ENCODE data around the gene TRIM62. TPM values are rescaled to one million over a fixed set of nuclear protein-coding genes. Genes with fewer than 3 reads are reported as not detected.

The TRIM62 gene
- total RNA-seq, 1 donor from 2014 or later, result 2.3 TPM

DNA sequence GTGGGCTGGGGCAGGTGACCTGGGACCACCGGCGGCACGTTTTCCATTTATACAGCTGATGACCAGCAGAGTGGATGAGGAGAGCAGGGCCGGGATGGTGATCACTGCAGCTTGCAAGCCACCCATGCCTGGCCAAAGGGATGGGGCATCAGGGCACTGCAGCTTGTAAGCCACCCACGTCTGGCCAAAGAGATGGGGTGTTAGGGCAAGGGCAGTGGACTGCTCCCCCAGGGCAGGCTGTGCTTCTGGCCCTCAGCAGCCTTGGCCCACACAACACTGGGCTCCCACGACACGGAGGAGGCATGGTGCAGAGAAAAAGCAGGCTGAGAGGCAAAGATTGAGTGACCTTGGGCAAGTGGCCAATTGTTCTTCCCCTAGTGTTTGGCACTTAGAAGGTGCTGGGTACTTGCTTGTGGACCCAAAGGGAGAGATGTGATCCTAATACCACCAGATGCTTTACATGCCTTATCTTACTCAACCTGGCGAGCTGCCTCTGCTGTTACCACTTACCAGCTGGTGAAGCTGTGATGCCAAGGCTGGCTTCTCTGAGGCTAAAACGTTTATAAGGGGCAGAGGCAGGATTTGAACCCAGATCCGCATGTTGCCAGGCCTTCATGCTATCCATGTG is 48.3 kb downstream of the TRIM62 start:
- no peak overlapping the region for H3K4me3 ChIP-seq
- H3K4me1 ChIP-seq, result peaks cover under 1% of the 10 kb centered on the region
- no peaks in the 10 kb centered on the region for H3K27me3 ChIP-seq (ENCODE audit: low read depth)
- H3K9me3 ChIP-seq (replicated peaks), result no peaks in the 10 kb centered on the region
- TF ChIP-seq, protein P1, sequence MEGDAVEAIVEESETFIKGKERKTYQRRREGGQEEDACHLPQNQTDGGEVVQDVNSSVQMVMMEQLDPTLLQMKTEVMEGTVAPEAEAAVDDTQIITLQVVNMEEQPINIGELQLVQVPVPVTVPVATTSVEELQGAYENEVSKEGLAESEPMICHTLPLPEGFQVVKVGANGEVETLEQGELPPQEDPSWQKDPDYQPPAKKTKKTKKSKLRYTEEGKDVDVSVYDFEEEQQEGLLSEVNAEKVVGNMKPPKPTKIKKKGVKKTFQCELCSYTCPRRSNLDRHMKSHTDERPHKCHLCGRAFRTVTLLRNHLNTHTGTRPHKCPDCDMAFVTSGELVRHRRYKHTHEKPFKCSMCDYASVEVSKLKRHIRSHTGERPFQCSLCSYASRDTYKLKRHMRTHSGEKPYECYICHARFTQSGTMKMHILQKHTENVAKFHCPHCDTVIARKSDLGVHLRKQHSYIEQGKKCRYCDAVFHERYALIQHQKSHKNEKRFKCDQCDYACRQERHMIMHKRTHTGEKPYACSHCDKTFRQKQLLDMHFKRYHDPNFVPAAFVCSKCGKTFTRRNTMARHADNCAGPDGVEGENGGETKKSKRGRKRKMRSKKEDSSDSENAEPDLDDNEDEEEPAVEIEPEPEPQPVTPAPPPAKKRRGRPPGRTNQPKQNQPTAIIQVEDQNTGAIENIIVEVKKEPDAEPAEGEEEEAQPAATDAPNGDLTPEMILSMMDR (IDR thresholded peaks at IDR 0.05; ENCODE audit: borderline replicate concordance), result no peak
- no peak overlapping the region for H3K27ac ChIP-seq (replicated peaks)
- DNase-seq, result no peak
- intact Hi-C loops (cut with micrococcal nuclease), result no loop called here
- H3K36me3 ChIP-seq, result no peaks in the 10 kb centered on the region

DNA sequence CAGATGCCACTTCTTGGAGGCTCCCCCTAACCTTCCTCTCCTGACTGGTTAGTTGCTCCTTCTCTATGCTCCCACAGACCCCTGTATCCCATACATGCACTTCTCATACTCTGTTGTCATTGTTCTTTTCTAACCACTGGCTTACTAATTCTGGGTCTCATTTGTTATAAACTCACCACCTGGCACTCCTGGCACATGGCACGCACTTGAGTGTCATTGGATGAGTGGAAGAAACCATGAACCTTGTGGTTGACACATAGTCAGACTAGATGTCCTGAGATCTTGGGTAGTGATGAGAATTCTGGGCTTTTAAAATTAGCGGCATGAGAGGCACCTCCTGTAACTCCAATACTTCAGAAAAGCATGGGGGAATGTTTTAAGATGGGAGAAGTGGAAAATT is 49.3 kb downstream of the TRIM62 start:
- intact Hi-C loops (cut with micrococcal nuclease), result no loop called here
- no peaks in the 10 kb centered on the region for H3K27me3 ChIP-seq (ENCODE audit: low read depth)
- TF ChIP-seq, protein P1 (IDR thresholded peaks at IDR 0.05; ENCODE audit: borderline replicate concordance), result no peak
- no peak for DNase-seq
- no peaks in the 10 kb centered on the region for H3K36me3 ChIP-seq
- H3K4me1 ChIP-seq, result peaks cover 11% of the 10 kb centered on the region
- H3K9me3 ChIP-seq (replicated peaks), result no peaks in the 10 kb centered on the region
- H3K4me3 ChIP-seq, result no peak overlapping the region
- no peak overlapping the region for H3K27ac ChIP-seq (replicated peaks)

DNA sequence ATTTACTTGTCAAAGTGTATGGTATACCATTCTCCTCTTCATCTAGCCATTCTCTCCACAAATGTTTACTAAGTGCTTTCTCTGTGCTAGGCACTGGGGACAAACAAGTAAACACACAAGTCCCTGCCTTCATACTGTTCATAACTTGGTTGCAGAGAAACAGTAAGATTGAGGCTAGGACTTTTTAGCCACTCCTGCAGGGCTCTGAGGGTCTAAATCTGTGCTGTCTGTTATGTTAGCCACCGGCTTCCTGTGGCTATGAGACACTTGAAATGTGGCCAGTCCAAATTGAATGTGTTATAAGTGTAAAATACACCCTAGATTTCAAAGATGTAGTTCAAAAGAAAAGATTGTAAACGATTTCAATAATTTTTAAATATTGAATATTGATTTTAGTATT is 50.7 kb downstream of the TRIM62 start:
- TF ChIP-seq, protein P1 (IDR thresholded peaks at IDR 0.05; ENCODE audit: borderline replicate concordance), result no peak
- Histone ChIP-seq H3K4me1 (peaks cover 20% of the 10 kb centered on the region), H3K9me3 (replicated peaks) (no peaks in the 10 kb centered on the region), H3K27ac (replicated peaks) (no peak overlapping the region), H3K4me3 (no peak overlapping the region), H3K36me3 (no peaks in the 10 kb centered on the region), H3K27me3 (ENCODE audit: low read depth) (no peaks in the 10 kb centered on the region)
- DNase-seq, result no peak
- intact Hi-C loops (cut with micrococcal nuclease), result no loop called here

DNA sequence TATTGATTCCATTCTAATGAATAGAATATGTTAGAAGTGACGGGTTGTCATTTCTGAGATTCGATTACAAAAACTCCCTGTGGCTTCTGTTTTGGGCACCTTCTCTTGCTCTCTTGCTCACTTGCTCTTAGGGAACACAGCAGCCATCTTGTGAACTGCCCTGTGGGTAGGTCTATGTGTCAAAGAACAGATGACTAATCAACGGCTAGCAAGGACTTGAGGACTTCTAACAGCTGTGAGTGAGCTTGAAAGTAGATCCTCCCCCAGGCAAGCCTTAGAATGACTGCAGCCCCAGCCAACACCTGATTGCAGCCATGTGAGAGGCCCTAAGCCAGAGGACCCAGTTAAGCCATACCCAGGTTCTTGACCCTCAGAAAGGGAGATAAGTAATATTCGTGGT is 51.5 kb downstream of the TRIM62 start:
- DNase-seq, result no peak
- Histone ChIP-seq H3K27me3 (ENCODE audit: low read depth) (no peaks in the 10 kb centered on the region), H3K36me3 (no peaks in the 10 kb centered on the region), H3K4me1 (peaks cover 26% of the 10 kb centered on the region), H3K27ac (replicated peaks) (no peak overlapping the region), H3K4me3 (no peak overlapping the region), H3K9me3 (replicated peaks) (no peaks in the 10 kb centered on the region)
- intact Hi-C loops (cut with micrococcal nuclease), result no loop called here
- TF ChIP-seq, protein P1 (IDR thresholded peaks at IDR 0.05; ENCODE audit: borderline replicate concordance), result no peak

DNA sequence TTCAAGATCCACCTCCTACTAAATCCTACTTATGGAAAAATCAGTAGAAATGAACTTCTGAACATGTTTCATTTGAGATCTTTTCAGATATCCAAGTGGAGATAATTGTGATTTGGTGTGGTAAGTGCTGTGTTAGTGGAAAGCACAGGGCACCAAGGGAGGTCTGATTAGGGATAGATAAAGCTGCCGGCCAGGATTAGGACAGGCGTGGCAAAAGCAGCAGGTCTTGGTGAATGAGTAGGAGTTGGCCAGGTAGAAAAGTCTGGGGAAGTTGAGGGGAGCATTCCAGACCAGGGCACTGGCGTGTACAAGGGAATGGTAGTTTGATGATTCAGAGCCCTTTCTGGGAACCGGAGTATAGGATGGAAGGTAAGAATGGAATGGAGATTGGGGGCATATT is 53.1 kb downstream of the TRIM62 start:
- DNase-seq, result no peak
- H3K27me3 ChIP-seq (ENCODE audit: low read depth), result no peaks in the 10 kb centered on the region
- TF ChIP-seq, protein P1 (IDR thresholded peaks at IDR 0.05; ENCODE audit: borderline replicate concordance), result no peak

More for the DNA sequence above, 53.1 kb downstream of the TRIM62 start:
- Histone ChIP-seq H3K27ac (replicated peaks) (peak overlapping the region; percentile 89), H3K9me3 (replicated peaks) (no peaks in the 10 kb centered on the region), H3K4me1 (peaks cover 26% of the 10 kb centered on the region), H3K4me3 (no peak overlapping the region), H3K36me3 (no peaks in the 10 kb centered on the region)
- intact Hi-C loops (cut with micrococcal nuclease), result no loop called here
